Activated CD8-positive, alpha-beta memory T cell treated with anti-CD3 and anti-CD28 coated beads for 36 hours (primary cell): ENCODE measurements around the gene NUDT2. TPM values are rescaled to one million over a fixed set of nuclear protein-coding genes. Genes with fewer than 3 reads are reported as not detected.
"Not testable (repeated sequence)": the region's sequence is repeated elsewhere in the genome, so short reads cannot be mapped to it uniquely, and the experiment has no call there.

Source experiments
- CTCF ChIA-PET: fragments of 350-600 bp; sonication (Branson Sonifier 250); formaldehyde crosslinking; loops from one replicate; lab custom pipeline; 2021; ENCODE audit warnings: antibody characterized with exemption; lab: Charles Lee
- POLR2A ChIA-PET: fragments of 350-600 bp; sonication (Branson Sonifier 250); formaldehyde crosslinking; loops from one replicate; lab custom pipeline; 2021; ENCODE audit warnings: antibody characterized with exemption; lab: Charles Lee
- total RNA-seq, 2 experiments: library from RNA; stranded (reverse); gene quantifications; one replicate each; pipeline ENCODE4 v1.2.3, GENCODE V29; 2021

The NUDT2 gene
- total RNA-seq = 10 to 100 TPM; 30.3 to 30.8 TPM

GRCh38 chr9:34328987-34329832 lies at the start of gene NUDT2, which contains the start of gene KIF24:
NUDT2 (plus strand) TSS chr9:34329569; CDS start chr9:34339040, 9,471 bp downstream.
KIF24 (minus strand) TSS chr9:34329268; CDS start chr9:34311346, 17,922 bp downstream.
- CTCF ChIA-PET = no interaction called here
- POLR2A ChIA-PET = no interaction called here

- ChIA-PET POLR2A (no interaction called here), CTCF (no interaction called here)
Measured at GRCh38 chr9:34282096-34282495, 47.3 kb upstream of the NUDT2 start.

GRCh38 chr9:34289159-34289558 lies 40.2 kb upstream of the NUDT2 start:
- POLR2A ChIA-PET = no interaction called here
- CTCF ChIA-PET = interaction anchor here (1.1 kb wide), 1 partner anchor 37 kb away, joined by 3 read pairs; no protein-coding TSS in a partner anchor

GRCh38 chr9:34291023-34291422 lies 38.3 kb upstream of the NUDT2 start:
- POLR2A ChIA-PET = no interaction called here
- CTCF ChIA-PET = interaction anchor here (0.6 kb wide), 1 partner anchor 10 kb away, joined by 3 read pairs; no protein-coding TSS in a partner anchor

- POLR2A ChIA-PET = no interaction called here
- CTCF ChIA-PET = interaction anchor here (0.6 kb wide), 1 partner anchor 10 kb away, joined by 3 read pairs; no protein-coding TSS in a partner anchor
Measured at GRCh38 chr9:34291423-34291822, 37.9 kb upstream of the NUDT2 start.

- ChIA-PET POLR2A (no interaction called here), CTCF (no interaction called here)
Measured at GRCh38 chr9:34292552-34292951, 36.8 kb upstream of the NUDT2 start.

- POLR2A ChIA-PET = not testable (repeated sequence)
- CTCF ChIA-PET = interaction anchor here (0.7 kb wide), 2 partner anchors 10 to 18 kb away, joined by 3 read pairs; no protein-coding TSS in a partner anchor
Measured at GRCh38 chr9:34301064-34301463, 28.3 kb upstream of the NUDT2 start.

GRCh38 chr9:34308316-34308715 lies 21.1 kb upstream of the NUDT2 start:
- CTCF ChIA-PET, POLR2A ChIA-PET: not testable (repeated sequence)

- ChIA-PET POLR2A (no interaction called here), CTCF (no interaction called here)
Measured at GRCh38 chr9:34310215-34310614, 19.2 kb upstream of the NUDT2 start.

GRCh38 chr9:34311499-34312185 lies 17.7 kb upstream of the NUDT2 start:
- POLR2A ChIA-PET = no interaction called here
- CTCF ChIA-PET = no interaction called here

- POLR2A ChIA-PET = interaction anchor here (0.6 kb wide), 1 partner anchor 1245 kb away, joined by 3 read pairs; no protein-coding TSS in a partner anchor
- CTCF ChIA-PET = interaction anchor here (1.7 kb wide), 1 partner anchor 62 kb away, joined by 3 read pairs; no protein-coding TSS in a partner anchor
Measured at GRCh38 chr9:34317436-34317835, 11.9 kb upstream of the NUDT2 start.

GRCh38 chr9:34318163-34318790 lies 11.1 kb upstream of the NUDT2 start:
- CTCF ChIA-PET = interaction anchor here (1.7 kb wide), 1 partner anchor 61 kb away, joined by 3 read pairs; no protein-coding TSS in a partner anchor

GRCh38 chr9:34321451-34321850 lies 7.9 kb upstream of the NUDT2 start:
- ChIA-PET CTCF (interaction anchor here (0.6 to 0.7 kb wide), 2 partner anchors 24 to 56 kb away, joined by 3 read pairs; no protein-coding TSS in a partner anchor), POLR2A (no interaction called here)

More at GRCh38 chr9:34318163-34318790, 11.1 kb upstream of the NUDT2 start:
- POLR2A ChIA-PET = no interaction called here

- POLR2A ChIA-PET = no interaction called here
Measured at GRCh38 chr9:34322899-34323591, 6.3 kb upstream of the NUDT2 start.

GRCh38 chr9:34326690-34327089 lies 2.7 kb upstream of the NUDT2 start:
- ChIA-PET POLR2A (no interaction called here), CTCF (no interaction called here)

More at GRCh38 chr9:34322899-34323591, 6.3 kb upstream of the NUDT2 start:
- CTCF ChIA-PET = no interaction called here

GRCh38 chr9:34328500-34328986 lies 826 bp upstream of the NUDT2 start:
- CTCF ChIA-PET = no interaction called here
- POLR2A ChIA-PET = no interaction called here

GRCh38 chr9:34331196-34331595 lies 1.8 kb downstream of the NUDT2 start:
- ChIA-PET POLR2A (no interaction called here), CTCF (interaction anchor here (1.2 to 1.4 kb wide), 2 partner anchors 10 to 77 kb away, joined by 3 read pairs; no protein-coding TSS in a partner anchor)
